ENCODE results near the gene SH3GL1.
"Not testable (repeated sequence)": the region's sequence is repeated elsewhere in the genome, so short reads cannot be mapped to it uniquely, and the experiment has no call there.

The SH3GL1 gene

DNA sequence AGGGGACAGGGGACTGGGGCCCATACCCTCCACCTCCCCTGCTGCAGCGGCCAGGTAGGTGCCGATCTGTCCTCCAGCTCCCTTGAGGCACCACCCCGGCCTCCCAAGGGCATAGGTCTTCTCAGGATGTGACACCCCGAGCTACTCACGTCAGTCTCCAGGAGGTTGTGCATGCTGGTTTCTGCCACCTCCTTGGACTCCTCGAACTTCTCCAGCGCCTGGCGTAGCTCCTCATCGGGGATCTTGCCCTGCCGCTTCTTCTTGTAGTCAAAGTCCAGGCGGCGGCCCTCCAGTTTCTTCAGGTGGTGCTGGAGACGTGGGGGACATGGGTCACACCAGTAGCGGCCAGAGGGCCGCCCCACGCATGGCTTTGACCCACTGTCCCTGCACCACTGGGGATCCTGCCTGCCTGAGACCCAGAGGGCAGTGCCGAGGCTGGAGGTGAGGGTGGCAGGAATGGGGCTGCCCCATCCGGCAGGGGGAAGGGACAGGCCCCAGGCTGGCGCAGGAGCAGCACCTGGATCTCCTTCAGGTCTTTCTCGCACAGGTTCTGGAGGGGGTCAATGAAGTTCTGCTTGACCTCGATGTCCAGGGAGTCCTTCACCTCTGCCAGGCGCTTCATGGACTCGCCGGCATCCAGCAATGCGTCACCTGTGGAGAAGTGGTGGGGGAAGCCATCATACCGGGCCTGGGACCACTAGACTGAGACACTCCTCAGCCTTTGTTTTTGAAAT is 36.6 kb downstream of the SH3GL1 start:
- no peak for DNase-seq (ENCODE audit: low read depth in 2 of 2)

DNA sequence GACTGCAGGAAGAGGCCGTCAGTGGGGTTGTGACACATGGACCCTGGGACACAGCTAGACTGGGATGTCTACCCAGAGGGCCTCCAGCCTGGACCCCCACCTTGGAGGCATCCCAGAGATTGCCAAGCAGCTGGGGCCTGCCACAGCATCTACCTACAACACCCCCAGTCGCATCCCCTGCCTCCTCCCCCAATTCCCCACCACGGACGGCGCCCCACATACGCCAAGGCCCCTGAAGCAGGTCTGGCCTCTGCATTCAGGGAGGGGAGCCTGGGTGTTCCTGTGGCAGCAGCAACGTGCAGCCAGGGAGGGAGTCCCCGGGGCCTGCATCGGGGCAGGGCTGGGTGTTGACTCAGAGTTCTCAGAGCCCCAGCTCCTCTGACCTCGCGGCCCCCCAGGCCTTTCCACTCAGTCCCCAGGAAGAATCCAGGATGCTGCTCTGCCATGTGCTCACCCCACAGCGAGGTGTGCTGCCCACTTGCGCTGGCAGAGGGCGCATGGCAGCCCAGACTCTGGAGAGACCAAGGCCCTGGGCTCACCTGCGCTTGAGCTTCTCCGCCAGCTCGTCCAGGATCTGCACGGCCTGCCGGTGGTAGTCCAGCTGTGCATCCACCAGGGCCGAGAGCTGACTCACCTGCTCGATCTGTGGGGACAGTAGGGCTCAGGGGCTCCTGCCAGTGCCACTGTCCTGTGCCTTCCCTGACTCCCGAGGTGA is 37.4 kb downstream of the SH3GL1 start:
- DNase-seq (ENCODE audit: low read depth in 2 of 2), result no peak

DNA sequence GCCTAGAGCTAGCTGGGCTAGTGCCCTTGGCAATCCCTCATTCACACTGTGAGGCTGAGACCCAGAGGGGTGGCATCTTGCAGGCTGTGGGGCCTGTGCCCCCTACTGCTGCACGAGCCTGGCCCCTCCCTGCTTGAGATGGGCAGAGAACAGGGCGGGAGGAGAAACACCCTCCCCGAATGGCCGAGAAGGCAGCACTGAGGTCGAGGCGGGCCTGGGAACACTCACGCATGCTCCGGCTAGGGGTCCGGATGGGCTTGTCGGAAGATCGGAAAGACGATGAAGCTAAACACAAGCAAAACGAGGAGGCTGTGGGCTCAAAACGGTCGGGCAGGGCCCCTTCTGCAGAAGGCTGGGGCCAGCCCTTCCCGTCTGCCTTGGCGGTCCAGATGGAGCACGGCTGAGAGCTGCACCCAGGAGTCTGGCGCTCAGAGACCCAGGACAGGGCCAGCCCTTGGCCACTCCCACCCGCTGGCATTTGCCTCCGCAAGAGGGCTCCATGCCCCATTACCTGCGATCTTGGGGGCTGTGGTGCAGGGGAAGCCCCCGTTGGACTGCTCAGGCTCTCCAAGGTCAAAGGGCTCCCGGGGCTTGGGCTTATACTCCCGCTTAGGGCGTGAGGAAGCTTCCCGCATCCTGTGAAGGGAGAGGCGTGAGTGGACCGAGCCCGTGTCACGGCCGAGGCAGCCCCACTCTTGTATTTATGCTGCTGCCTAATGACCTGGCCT is 38.1 kb downstream of the SH3GL1 start:
- no peak for DNase-seq (ENCODE audit: low read depth in 2 of 2)

DNA sequence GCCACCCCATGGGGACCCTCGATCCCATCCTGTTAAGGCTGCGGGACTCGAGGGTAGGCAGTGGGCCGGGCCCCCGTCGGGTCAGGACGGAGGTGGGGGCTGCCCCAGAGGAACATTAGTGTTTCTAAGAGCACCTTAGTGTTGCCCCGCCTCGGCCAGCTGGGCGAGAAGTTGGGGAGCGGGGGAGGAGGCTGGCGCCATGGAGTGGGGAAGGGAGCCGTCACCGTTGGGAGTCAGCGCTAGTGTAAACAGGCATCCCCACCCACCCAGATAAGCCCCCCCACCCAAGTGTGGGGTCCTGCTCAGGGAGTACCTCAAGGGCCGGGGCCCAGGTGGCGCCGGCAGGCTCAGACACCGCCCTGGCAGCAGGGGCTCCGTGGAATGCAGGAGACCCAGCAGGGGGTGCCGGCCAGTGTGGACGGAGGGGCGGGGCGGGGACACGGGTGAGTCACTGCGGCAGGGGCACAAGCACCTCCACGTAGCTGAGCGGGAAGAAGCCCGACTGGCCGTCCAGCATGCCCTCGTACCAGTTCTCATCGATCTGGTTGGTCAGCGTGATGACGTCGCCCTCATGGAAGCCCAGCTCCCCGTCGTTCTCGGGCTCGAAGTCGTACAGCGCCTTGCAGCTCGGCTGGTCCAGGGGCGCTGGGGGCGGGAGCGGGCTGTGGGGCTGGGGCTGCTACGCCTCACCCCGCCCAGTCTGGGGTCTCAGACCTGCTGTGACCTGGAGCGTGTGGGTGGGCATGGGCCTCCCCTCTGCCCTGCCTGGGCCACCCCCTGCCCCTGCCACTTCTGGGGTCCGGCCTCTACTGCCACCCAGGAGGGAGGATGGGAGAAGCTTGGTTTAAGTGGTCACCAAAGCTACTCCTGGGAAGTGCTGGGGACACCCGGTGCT is 38.9 kb downstream of the SH3GL1 start:
- no peak for DNase-seq (ENCODE audit: low read depth in 2 of 2)

DNA sequence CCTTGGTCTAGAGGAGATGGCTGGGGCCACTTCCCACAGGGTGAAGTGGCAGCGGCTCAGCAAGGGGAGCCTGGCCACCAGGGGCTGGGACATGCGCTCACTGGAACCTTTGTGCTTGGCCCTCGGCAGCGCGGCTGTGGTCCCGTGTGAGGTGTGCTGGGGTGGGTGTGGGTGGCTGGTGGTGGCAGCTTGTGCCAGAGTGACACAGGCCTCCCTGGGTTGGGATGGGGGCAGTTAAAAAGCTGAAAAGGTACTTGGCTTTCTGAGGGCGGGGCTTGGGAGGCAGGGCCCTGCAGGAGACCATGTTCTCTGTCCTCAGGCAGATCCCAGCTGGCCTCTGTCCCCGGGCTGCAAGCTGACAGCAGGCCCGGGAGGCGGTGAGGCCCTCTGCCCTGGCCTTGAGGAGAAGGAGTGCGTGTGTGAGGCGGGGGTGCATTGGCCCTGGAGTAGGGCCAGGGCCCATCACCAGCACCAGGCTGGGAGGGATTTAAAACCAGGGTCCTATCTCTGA is 39.7 kb downstream of the SH3GL1 start:
- DNase-seq (ENCODE audit: low read depth in 2 of 2), result no peak

DNA sequence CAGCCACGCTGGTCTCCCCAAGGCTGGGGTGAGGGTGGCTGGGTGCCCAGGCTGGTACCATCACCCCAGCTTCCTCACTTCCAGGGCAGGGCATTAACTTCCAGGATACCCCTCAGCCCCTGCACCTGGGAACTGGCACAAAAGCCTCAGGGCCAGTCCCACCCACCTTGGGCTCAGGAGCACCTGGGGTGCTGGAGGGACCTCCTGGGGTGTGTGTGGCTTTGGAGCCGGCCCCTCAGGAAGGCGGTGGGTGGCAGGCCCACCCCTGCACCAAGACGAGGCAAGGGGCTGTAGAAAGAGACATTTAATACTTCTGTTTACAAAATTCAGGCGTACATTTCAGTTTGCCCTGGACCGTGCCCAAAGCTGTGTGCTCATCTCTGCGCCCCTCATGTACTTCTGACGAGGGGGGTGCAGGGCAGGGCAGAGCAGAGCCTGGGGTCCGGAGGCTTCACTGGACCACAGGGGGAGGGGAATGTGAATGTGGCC is 40.2 kb downstream of the SH3GL1 start:
- DNase-seq (ENCODE audit: low read depth in 2 of 2), result no peak

DNA sequence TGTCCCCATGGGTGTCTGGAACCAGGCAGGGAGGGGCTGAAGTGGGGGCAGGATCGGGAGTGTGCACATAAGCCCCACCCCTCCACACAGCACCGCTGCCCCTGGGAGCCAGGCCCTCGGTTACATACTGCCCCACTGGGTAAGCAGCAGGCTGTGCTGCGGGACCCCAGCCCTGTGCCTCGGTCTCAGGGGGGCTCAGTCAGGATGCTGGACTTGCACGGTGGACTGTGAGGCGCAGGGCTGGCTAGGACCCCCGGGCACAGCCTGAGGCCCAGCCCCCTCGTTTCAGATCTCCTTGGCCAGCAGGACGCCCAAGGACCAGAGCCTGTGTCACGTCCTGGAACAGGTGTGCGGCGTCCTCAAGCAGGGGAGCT is 40.7 kb downstream of the SH3GL1 start:
- no peak for DNase-seq (ENCODE audit: low read depth in 2 of 2)

DNA sequence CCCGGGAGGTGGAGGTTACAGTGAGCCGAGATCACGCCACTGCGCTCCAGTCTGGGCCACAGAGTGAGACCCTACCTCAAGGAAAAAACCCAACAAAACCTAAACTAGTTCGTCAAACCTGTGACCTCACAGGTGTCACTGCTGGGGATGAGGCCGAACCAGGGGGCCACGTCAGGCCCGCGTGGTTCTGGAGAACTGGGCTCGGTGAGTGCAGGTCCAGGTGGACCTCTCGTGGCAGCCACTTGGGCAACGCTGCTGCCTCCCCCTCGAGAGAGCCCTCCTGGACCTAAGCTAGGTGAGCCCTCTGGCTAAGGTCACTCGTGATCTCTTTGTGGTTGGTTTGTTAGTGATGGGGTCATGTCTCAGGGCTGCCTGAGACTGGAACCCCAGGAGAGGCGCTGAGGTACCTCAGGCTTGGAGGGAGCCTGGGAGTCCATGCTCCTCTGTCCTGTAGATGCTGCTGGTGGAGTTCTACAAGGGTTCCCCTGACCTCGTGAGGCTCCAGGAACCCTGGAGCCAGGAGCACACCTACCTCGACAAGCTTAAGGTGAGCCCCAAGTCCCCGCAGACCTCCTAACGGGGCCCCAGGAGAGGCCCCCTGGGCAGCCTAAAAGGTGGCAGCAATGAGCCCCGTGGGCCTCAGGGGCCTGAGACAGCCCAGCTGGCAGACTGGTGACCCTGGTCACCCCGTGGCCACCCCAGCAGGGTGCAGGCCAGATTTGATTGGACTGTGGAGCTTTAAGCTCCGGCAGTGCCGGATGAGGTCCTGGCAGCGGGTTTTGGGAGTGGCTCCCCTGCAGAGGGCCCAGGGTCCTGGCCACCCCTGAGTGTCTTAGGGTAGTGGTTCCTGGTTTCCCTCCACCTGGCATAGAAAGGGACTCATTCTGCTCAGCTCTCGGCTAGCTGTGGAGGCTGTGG is 41.4 kb downstream of the SH3GL1 start:
- DNase-seq (ENCODE audit: low read depth in 2 of 2), result no peak

DNA sequence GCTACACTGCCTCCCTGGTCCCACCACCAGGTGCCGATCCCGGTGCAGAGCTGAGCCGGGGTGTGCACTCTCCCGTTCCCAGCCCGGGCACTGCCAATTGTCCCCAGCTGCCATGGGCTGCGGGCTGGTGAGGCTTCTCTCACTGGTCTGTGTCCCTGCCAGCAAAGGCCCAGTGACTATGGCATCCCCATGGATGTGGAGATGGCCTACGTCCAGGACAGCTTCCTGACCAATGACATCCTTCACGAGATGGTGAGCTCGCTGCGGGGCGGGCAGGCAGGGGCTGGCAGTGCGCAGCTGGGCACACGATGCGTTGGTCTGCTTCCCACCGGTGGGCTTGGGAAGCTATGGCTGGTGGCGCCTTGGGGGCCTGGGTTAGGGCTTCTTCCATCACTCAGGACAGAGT is 42.4 kb downstream of the SH3GL1 start:
- DNase-seq (ENCODE audit: low read depth in 2 of 2), result no peak

DNA sequence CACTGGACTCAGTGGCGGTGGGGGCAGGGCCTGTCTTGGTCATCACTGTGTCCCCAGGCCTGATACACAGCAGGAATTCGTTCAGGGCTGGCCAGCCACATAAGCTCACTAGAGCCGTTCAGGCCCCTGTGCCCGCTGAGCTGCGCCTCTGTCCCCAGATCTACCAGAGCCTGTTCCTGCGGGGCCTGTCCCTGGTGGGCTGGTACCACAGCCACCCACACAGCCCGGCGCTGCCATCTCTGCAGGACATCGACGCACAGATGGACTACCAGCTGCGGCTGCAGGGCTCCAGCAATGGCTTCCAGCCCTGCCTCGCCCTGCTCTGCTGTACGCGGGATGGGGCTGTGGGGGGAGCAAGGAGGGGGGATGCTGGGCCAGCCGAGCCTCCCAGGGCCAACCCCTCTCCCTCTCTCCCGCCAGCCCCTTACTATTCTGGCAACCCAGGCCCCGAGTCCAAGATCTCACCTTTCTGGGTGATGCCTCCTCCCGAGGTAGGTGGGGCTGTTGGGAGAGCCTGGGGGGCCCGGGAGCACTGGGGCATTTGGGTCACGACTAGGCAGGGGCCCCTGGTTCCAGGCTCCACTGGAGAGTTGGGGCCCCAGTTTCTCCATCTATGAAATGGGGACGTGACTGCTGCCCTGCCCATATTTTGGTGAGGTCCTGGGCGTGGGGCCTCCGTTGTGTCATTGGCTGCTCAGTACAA is 43.1 kb downstream of the SH3GL1 start:
- no peak for DNase-seq (ENCODE audit: low read depth in 2 of 2)

DNA sequence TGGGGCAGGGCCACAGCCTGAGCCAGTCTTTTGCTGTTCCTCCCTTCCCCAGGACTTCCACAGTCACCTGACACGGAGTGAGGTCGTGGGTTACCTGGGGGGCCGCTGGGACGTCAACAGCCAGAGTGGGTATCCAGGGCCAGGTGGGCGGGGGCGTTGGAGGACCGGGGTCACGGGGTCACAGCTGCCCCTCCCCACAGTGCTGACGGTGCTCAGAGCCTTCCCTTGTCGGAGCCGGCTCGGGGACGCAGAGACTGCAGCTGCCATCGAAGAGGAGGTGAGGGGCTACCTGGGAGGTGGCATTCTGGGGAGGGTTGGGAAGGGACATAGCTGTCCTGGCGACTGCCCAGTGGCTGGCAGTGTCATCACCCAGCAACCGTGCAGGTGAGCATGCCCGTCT is 45.5 kb downstream of the SH3GL1 start:
- no peak for DNase-seq (ENCODE audit: low read depth in 2 of 2)

DNA sequence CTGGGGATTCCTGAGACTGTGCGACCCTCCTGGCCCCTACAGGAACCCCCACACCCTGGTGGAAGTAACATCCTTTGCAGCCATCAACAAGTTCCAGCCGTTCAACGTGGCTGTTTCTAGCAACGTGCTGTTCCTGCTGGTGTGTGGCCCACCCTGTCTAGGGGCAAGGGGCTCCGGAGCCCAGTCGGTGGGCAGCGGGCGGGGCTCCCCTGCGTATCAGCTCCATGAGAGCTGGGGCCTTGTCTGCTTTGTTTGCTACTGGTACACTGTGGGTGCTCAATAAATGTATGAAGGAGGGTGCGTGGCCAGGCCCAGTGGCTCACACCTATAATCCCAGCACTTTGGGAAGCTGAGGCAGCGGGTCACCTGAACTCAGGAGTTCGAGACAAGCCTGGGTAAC is 46.1 kb downstream of the SH3GL1 start:
- no peak for DNase-seq (ENCODE audit: low read depth in 2 of 2)

DNA sequence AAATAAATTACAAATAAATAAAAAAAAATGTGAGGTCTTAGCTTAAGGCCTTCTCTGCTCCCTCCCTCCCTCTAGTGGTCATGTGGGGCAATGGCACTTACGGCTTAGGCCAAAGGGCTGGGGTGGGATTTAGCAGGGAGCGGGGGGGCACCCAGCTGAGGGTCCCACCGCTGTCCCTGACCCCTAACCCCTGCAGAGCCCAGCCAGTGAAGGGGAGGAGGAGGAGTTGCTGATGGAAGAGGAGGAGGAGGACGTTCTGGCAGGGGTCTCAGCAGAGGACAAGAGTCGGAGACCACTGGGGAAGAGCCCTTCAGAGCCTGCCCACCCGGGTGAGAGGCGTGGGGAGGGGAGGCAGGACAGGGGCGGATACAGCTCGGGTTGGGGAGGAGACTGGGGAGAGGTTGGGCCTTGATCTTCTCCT is 47.6 kb downstream of the SH3GL1 start:
- no peak for DNase-seq (ENCODE audit: low read depth in 2 of 2)

DNA sequence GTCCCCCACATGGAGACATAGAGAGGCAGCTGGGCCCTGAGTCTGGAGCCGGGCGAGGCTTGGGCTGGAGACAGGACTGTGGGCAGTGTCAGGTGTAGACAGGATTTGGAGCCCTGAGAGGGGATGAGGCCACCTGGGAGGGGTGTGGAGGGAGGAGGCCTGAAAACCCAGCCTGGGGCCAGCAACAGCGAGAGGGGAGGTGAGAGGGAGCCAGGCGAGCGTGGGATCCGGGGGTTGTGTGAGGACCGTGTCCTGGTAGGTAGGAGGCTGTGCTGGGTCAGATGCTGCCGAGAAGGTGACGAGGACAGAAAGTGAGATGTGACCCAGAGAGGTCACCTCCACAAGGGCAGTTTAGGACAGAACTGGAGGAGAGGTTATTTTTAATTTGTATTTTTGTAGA is 49.6 kb downstream of the SH3GL1 start:
- DNase-seq (ENCODE audit: low read depth in 2 of 2), result no peak

DNA sequence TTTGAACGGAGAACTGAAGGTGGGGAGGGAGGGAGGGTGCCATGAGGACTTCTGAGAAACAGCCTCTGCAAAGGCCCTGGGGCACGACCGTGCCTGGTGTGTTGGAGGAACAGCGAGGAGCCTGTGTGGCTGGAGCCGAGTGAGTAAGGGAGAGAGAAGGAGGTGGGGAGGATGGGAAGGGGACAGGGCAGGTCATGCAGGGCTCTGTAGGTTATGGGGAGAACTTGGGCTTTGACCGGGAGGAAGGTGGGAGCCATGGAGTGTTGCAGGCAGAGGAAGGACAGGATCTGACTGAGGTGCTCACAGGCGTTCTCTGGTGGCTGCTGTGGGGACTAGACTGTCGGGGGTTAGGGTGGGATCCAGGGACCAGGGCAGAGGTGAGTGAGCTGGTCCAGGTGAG is 50.2 kb downstream of the SH3GL1 start:
- no peak for DNase-seq (ENCODE audit: low read depth in 2 of 2)

DNA sequence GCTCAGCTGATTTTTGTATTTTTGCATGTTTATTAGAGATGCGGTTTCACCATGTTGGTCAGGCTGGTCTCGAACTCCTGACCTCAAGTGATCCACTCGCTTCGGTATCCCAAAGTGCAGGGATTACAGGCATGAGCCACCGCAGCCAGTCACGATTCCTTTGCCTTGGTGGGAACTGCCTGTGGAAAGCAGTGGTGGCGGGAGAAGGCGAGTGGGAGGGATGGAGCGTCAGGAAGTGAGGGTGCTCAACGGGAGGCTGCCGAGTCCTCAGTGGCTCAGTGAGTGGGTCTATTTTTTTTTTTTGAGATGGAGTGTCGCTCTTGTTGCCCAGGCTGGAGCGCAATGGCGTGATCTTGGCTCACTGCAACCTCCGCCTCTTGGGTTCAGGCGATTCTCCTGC is 51.1 kb downstream of the SH3GL1 start:
- DNase-seq (ENCODE audit: low read depth in 2 of 2), result not testable (repeated sequence)

DNA sequence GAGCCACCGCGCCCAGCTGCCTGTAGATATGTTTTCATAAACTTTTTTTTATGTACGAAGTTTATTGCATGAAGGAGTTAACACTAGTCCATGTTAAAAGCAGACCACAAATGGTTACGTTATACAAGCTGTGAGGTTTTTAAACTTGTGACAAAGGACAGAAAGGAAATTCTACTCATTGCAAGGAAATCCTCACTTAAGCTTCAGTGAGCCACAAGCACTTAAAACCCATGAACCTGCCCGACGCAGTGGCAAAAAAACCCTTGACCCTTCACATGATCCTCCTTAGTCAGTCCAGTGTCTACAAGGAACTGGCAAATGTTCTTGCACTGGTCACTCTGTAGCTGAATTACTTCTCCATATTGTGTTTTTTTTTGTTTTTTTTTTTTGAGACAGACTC is 52.8 kb downstream of the SH3GL1 start:
- DNase-seq (ENCODE audit: low read depth in 2 of 2), result no peak

DNA sequence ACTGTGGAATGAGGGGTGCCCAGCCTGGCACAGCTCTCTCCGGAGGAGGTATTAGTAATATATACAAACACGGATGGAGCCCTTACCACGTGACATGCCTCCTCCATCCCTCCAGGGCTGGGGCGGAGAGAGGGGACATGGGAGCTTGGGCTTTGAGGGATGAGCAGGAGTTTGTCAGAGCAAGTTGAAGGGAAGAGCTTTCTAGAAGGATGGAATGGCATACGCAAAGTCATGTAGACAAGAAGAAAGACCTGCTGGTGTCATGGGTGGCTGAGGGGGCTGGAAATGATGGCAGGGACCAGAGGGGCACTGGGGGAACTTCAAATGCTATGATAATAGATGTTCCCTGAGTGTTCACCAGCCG is 54.3 kb downstream of the SH3GL1 start:
- no peak for DNase-seq (ENCODE audit: low read depth in 2 of 2)

DNA sequence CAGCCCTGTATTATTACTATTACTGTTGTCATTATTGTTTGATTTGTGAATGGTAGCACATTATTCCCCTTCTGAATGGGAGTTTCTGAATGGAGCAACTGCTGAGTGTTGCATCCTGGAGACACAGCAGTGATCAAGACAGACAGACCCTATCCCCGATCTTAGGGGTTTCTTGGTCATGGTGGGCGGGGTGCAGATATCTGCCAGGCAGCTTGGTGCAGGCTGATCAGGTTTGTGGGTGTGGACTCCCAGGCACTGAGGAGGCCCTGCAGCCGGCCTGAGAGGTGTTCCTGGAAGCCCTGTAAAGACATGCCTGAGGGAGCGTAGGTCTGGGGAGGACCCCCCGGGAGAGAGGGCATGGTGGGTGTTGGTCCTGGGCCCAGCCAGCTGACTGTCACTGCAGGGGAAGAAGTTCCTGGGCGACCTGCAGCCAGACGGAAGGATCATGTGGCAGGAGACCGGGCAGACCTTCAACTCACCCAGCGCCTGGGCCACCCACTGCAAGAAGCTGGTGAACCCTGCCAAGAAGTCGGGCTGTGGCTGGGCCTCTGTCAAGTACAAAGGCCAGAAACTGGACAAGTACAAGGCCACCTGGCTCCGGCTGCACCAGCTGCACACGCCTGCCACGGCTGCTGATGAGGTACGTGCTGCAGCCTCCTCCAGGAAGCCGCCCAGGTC is 54.9 kb downstream of the SH3GL1 start:
- DNase-seq (ENCODE audit: low read depth in 2 of 2), result no peak

All from fibroblast of skin of left quadriceps (primary cell).